GM23248 (cell line): ENCODE measurements around the gene CACNA1I. TPM values are rescaled to one million over a fixed set of nuclear protein-coding genes. Genes with fewer than 3 reads are reported as not detected.

Experiments used
- DNase-seq: peaks from one replicate; pipeline ENCODE4 v3.0.0-alpha.2; 2015
- H2AFZ ChIP-seq: fragments of 200-600 bp; sonication (generic); 2 replicates; pipeline ENCODE4 v1.6.1; 2016; ENCODE audit warnings: antibody characterized with exemption
- H3F3A ChIP-seq: fragments of 200-600 bp; sonication (generic); 2 replicates; pipeline ENCODE4 v1.6.1; 2016; ENCODE audit warnings: mild to moderate bottlenecking, antibody characterized with exemption, mixed run types; ENCODE audit not compliant: insufficient read depth
- H3K27ac ChIP-seq: fragments of 200-600 bp; sonication (generic); 2 replicates; pipeline ENCODE4 v1.5.1; 2016; ENCODE audit warnings: mild to moderate bottlenecking
- H3K27me3 ChIP-seq: fragments of 200-600 bp; sonication (generic); replicated peaks from 2 replicates; pipeline ENCODE4 v1.6.1; 2016; ENCODE audit warnings: mild to moderate bottlenecking; ENCODE audit not compliant: insufficient read depth
- H3K36me3 ChIP-seq: fragments of 200-600 bp; sonication (generic); 2 replicates; pipeline ENCODE4 v1.6.1; 2016; ENCODE audit warnings: low read depth, mild to moderate bottlenecking
- H3K4me1 ChIP-seq: fragments of 200-600 bp; sonication (generic); 2 replicates; pipeline ENCODE4 v1.6.1; 2016; ENCODE audit warnings: mild to moderate bottlenecking; ENCODE audit not compliant: insufficient read depth
- H3K4me2 ChIP-seq: fragments of 200-600 bp; sonication (generic); one replicate; pipeline ENCODE4 v1.6.1; 2016; ENCODE audit warnings: mild to moderate bottlenecking; ENCODE audit not compliant: unreplicated experiment
- H3K4me3 ChIP-seq: fragments of 200-600 bp; sonication (generic); 2 replicates; pipeline ENCODE4 v1.5.1; 2016; ENCODE audit warnings: mild to moderate bottlenecking
- H3K79me2 ChIP-seq: fragments of 200-600 bp; sonication (generic); 2 replicates; pipeline ENCODE4 v1.6.1; 2016; ENCODE audit warnings: mild to moderate bottlenecking; ENCODE audit not compliant: insufficient read depth
- H3K9ac ChIP-seq: fragments of 200-600 bp; sonication (generic); 2 replicates; pipeline ENCODE4 v1.6.1; 2016; ENCODE audit warnings: mild to moderate bottlenecking
- H3K9me2 ChIP-seq: fragments of 200-600 bp; sonication (generic); 2 replicates; pipeline ENCODE4 v1.6.1; 2016; ENCODE audit warnings: mixed run types, mild to moderate bottlenecking, moderate library complexity; ENCODE audit not compliant: insufficient read depth
- H3K9me3 ChIP-seq: fragments of 200-600 bp; sonication (generic); one replicate; pipeline ENCODE4 v1.6.1; 2017; ENCODE audit warnings: low read depth
- H4K20me1 ChIP-seq: fragments of 200-600 bp; sonication (generic); 2 replicates; pipeline ENCODE4 v1.6.0; 2016; ENCODE audit not compliant: insufficient read depth
- EZH2 ChIP-seq: fragments of 200-600 bp; sonication (generic); IDR thresholded peaks from 2 replicates; pipeline ENCODE4 v1.6.1; 2018; ENCODE audit warnings: antibody characterized with exemption, mild to moderate bottlenecking; ENCODE audit not compliant: insufficient read depth, poor library complexity, severe bottlenecking
- EZH2phosphoT487 ChIP-seq: fragments of 200-600 bp; sonication (generic); IDR thresholded peaks from 2 replicates; pipeline ENCODE4 v1.6.1; 2018; ENCODE audit warnings: antibody characterized with exemption, moderate library complexity, mild to moderate bottlenecking, low read depth; ENCODE audit not compliant: insufficient read depth
- WGBS, 2 experiments: methylation state at CpG; one replicate each; pipeline ENCODE4 v1.1.6; 2015 to 2017; ENCODE audit warnings: low lambda C conversion rate in 2 of 2, low coverage in 1 of 2; ENCODE audit errors: missing lambda C conversion rate in 2 of 2; 5-methylcytosine and 5-hydroxymethylcytosine counted together
- in situ Hi-C: fragments of 300-500 bp; cut with MboI; formaldehyde crosslinking; loops from 2 replicates; pipeline ENCODE4 v1.15.0; 2020
- polyA plus RNA-seq: library from polyadenylated mRNA; unstranded; fragments of >200 nt; fragmentation: Nextera tagmentation; extraction: Ambion mirVana; gene quantifications from 2 replicates; pipeline ENCODE4 v1.2.1, GENCODE V29; 2016
- total RNA-seq: library from RNA; depleted of rRNA; stranded (reverse); fragments of >200 nt; shearing (Covaris generic); gene quantifications from 2 replicates; pipeline ENCODE4 v1.2.3, GENCODE V29; 2014

Gene CACNA1I
- total and polyA plus RNA-seq, 2 experiments from 2014 or later, result not detected

GRCh38 chr22:39583066-39583667 lies 12.6 kb downstream of the CACNA1I start:
- H3K4me3 ChIP-seq, result no peak overlapping the region
- no peaks in the 10 kb centered on the region for H3K36me3 ChIP-seq
- 10 to 28% methylated on average over 3 of the region's 3 CpGs for WGBS, 2 experiments
- H3K9me2 ChIP-seq, result no peaks in the 10 kb centered on the region
- no peaks in the 10 kb centered on the region for H3K4me1 ChIP-seq
- no peaks in the 10 kb centered on the region for H3K79me2 ChIP-seq
- in situ Hi-C loops, result loop anchor here (25.0 kb wide), 1 partner anchor 96 kb away; no protein-coding TSS in a partner anchor
- H3K9me3 ChIP-seq, result no peaks in the 10 kb centered on the region
- H3K27ac ChIP-seq, result no peak overlapping the region
- no peak for DNase-seq
- no peak for TF ChIP-seq EZH2phosphoT487
- no peak for TF ChIP-seq EZH2
- H3F3A ChIP-seq, result no peaks in the 10 kb centered on the region
- H4K20me1 ChIP-seq, result no peaks in the 10 kb centered on the region
- no peak overlapping the region for H3K4me2 ChIP-seq
- H2AFZ ChIP-seq, result no peak overlapping the region
- H3K27me3 ChIP-seq, result no peaks in the 10 kb centered on the region; the same call in 1 of the 2 replicates
- no peak overlapping the region for H3K9ac ChIP-seq

GRCh38 chr22:39589875-39590274 lies 19.3 kb downstream of the CACNA1I start:
- Histone ChIP-seq H4K20me1 (no peaks in the 10 kb centered on the region), H3K27ac (no peak overlapping the region), H3F3A (no peaks in the 10 kb centered on the region), H2AFZ (no peak overlapping the region), H3K9me3 (no peaks in the 10 kb centered on the region), H3K9ac (no peak overlapping the region), H3K4me2 (no peak overlapping the region), H3K36me3 (no peaks in the 10 kb centered on the region), H3K4me3 (no peak overlapping the region), H3K4me1 (peaks cover 11% of the 10 kb centered on the region), H3K27me3 (no peaks in the 10 kb centered on the region; the same call in 1 of the 2 replicates), H3K9me2 (no peaks in the 10 kb centered on the region), H3K79me2 (no peaks in the 10 kb centered on the region)
- TF ChIP-seq EZH2phosphoT487, result no peak
- TF ChIP-seq EZH2, result no peak
- no peak for DNase-seq
- WGBS, 2 experiments, result 59 to 65% methylated on average over 6 to 11 of the region's 11 CpGs
- in situ Hi-C loops, result loop anchor here (25.0 kb wide), 1 partner anchor 103 kb away; no protein-coding TSS in a partner anchor

- in situ Hi-C loops, result loop anchor here (25.0 kb wide), 1 partner anchor 105 kb away; no protein-coding TSS in a partner anchor
- no peak overlapping the region; the same call in 1 of the 2 replicates for H2AFZ ChIP-seq
- WGBS, 2 experiments, result 13 to 16% methylated on average over 32 of the region's 32 CpGs
- TF ChIP-seq EZH2, result no peak
- no peak for TF ChIP-seq EZH2phosphoT487
- no peaks in the 10 kb centered on the region for H3K9me2 ChIP-seq
- H3K4me3 ChIP-seq, result no peak overlapping the region
- H4K20me1 ChIP-seq, result no peaks in the 10 kb centered on the region
- no peak overlapping the region for H3K27ac ChIP-seq
- H3K4me2 ChIP-seq, result peak overlapping the region; percentile 26
- H3K36me3 ChIP-seq, result no peaks in the 10 kb centered on the region
- H3K4me1 ChIP-seq, result peaks cover 11% of the 10 kb centered on the region
- H3F3A ChIP-seq, result no peaks in the 10 kb centered on the region
- H3K79me2 ChIP-seq, result no peaks in the 10 kb centered on the region
- peaks cover 8% of the 10 kb centered on the region; the same call in 1 of the 2 replicates for H3K27me3 ChIP-seq
- no peaks in the 10 kb centered on the region for H3K9me3 ChIP-seq
- H3K9ac ChIP-seq, result no peak overlapping the region
- peak; percentile 89 for DNase-seq
Measured at GRCh38 chr22:39592081-39593065, 21.8 kb downstream of the CACNA1I start.
